Stimulated activated CD8-positive, alpha-beta memory T cell treated with anti-CD3 and anti-CD28 coated beads, Interleukin-7, amount 100 ng/mL, for 1 hour (primary cell): ENCODE data around the gene PTPN12.
A peak's percentile ranks its signal among the peaks of the same experiment; 100 is the strongest.
"Not testable (repeated sequence)": the region's sequence is repeated elsewhere in the genome, so short reads cannot be mapped to it uniquely, and the experiment has no call there.

Source experiments
- DNase-seq, 2 donors: peaks; one replicate each; pipeline ENCODE4 v3.0.0-alpha.2; 2020; ENCODE audit warnings: low read depth in 2 of 2

Gene PTPN12

GRCh38 chr7:77537136-77537777 is at the start of gene PTPN12:
TSS of gene PTPN12 (plus strand) at chr7:77537295. CDS start at chr7:77537547, 252 bp downstream.
- no peak for DNase-seq

DNA sequence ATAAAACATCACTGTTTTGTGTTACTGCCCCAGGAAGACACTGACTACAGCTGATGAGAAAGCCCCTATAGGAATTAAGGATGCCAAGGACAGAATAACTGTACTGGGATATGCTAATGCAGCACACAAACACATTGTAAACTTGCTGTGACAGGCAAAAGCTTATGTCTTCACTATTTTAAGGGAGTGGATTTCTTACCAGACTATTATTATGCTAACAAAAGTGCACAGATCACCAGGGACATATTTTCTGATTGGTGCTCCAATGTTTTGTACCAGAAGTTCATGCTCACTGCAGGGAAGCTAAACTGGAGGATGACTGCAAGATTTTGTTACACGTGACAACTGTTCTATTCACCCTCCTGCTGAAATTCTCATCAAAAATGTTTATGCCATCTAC is 48.1 kb upstream of the PTPN12 start:
- no peak for DNase-seq

GRCh38 chr7:77497079-77497478 is 40.0 kb upstream of the PTPN12 start:
- DNase-seq = no peak

DNA sequence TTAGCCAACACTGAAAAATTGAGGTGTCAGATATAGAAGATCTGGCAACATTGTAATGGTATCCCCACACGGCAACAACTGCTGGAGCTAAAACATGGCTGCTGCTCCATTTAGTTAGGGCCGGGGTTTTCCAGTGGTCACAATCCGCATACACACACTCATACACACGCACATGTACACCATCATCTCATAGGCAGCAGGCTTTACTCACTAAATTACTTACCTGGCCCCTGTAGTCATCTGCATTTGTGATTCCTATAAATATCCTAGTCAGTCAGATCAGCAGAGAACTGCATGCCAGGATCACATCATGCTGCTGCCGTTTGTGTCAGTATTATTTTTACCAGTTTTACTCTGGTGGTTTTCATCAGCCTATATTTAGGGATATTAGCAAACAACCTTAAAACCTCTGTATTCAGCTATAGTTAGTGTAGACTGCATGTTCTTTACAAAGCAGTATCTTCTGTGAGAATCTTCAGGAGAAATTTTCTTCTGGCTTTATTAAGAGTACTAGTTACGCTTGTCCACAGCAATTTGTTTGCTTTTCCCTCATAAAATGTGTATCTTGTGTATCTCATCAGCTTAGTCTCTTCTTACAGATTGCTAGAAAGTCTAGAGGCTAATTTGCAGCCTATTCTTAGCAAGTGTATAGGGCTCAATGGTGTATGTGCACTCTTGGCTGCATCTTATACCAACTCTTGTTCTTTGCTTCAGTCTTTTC is 38.3 kb upstream of the PTPN12 start:
- no peak for DNase-seq

- DNase-seq = no peak
Measured at GRCh38 chr7:77501192-77501515, 35.9 kb upstream of the PTPN12 start.

DNA sequence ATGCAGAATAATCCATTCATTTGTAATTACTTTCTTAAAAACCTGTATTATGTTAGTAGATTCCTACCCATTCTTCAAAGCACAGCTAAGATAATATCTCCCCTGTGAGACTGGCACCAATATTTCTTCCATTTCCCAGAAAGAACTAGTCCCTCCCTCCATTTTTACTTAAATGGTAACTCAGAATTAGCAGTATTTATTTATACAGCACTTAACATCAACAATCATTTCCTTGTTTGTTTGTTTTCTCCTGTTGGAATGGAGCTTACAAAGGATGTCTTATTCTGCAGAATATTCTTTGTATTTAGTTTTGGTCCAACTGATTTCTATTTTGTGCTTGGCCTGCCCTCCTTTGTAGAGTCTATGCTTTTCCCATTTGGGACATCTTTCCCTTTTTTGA is 32.1 kb upstream of the PTPN12 start:
- no peak for DNase-seq

DNA sequence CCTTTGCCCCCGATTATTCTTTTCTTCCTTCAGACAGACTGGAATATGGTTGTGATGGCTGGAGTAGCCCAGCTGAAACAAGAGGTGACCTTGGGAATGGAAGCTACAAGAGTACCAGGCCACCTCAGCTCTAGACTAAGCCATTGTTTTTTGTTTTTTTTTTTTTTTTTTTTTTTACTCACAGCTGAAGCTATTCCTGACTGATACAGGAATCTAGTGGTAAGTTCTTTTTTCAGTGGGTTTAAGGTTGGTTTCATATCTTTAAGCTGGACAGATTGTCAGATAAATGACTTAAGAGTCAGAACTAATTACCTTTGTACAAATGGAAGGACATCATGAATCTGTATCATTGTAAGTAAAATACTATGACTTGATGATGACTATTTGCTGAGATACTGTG is 30.2 kb upstream of the PTPN12 start:
- no peak for DNase-seq

- not testable (repeated sequence) for DNase-seq
Measured at GRCh38 chr7:77513002-77513670, 24.0 kb upstream of the PTPN12 start.

- DNase-seq = no peak
Measured at GRCh38 chr7:77516085-77516484, 21.0 kb upstream of the PTPN12 start.

- no peak for DNase-seq
Measured at GRCh38 chr7:77520261-77520660, 16.8 kb upstream of the PTPN12 start.

GRCh38 chr7:77521537-77521936 is 15.6 kb upstream of the PTPN12 start:
- DNase-seq = not testable (repeated sequence)

GRCh38 chr7:77524731-77525130 is 12.4 kb upstream of the PTPN12 start:
- no peak for DNase-seq

GRCh38 chr7:77525231-77525630 is 11.9 kb upstream of the PTPN12 start:
- DNase-seq = no peak

- no peak for DNase-seq
Measured at GRCh38 chr7:77528368-77528767, 8.7 kb upstream of the PTPN12 start.

GRCh38 chr7:77529279-77529678 is 7.8 kb upstream of the PTPN12 start:
- DNase-seq = no peak

DNA sequence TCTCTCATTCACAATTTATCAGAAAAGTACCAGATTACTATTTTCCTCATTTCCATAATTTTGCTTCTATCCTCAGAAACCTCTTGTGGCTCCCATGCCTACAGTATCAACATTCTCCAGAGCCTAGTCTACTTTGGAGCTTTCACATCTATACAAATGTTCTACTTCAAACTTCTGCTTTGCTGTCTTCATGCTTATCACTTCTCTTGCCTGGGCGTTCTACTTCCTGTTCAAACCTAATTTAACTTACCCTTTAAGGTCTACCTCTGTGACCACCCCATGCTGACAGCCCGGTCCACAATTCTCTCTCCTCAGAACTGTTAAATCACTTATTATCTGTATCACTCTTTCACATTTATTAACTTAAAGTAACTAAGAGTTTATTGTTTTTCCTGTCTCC is 6.1 kb upstream of the PTPN12 start:
- DNase-seq = no peak

- DNase-seq = no peak
Measured at GRCh38 chr7:77532247-77532646, 4.8 kb upstream of the PTPN12 start.

- DNase-seq = not testable (repeated sequence)
Measured at GRCh38 chr7:77532732-77533131, 4.4 kb upstream of the PTPN12 start.

- not testable (repeated sequence) for DNase-seq
Measured at GRCh38 chr7:77534046-77534445, 3.0 kb upstream of the PTPN12 start.

- DNase-seq = no peak
Measured at GRCh38 chr7:77536017-77536412, 1.1 kb upstream of the PTPN12 start.

DNA sequence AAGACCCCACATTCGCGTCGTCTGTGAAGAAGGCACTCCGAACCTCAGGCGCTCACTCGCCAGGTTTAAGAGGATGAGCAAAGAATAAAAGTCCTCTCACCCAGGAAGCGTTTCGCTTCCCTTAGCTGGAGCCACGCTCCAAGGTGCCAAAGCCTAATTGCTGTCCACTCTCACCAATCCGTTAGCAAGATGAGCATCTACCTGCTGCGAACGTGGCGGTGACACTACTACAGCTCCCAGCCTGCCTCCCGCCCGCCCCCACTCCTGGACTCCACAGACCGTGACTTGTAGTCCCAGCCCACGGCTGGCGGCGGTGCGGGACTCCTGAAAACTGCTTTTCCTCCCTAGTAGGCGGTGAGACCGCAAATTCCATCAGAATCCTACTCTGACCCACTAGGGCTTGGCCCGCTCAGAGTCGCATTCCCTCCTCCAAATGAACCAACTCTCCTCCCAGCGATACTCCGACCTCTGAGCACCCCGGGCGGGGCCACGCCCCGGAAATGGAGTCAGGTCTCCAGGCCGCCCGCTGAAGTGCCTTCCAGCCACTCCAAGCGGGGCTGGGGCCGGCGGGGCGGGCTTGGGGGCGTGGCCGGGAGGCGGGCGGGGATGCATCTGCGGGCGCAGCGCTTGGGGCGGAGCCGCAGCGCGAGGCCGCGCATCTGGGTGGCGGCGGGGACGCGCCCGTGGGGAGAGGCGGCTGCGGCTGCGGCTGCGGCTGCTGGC is 521 bp upstream of the PTPN12 start:
- peak; percentile 94 to 96 for DNase-seq

DNA sequence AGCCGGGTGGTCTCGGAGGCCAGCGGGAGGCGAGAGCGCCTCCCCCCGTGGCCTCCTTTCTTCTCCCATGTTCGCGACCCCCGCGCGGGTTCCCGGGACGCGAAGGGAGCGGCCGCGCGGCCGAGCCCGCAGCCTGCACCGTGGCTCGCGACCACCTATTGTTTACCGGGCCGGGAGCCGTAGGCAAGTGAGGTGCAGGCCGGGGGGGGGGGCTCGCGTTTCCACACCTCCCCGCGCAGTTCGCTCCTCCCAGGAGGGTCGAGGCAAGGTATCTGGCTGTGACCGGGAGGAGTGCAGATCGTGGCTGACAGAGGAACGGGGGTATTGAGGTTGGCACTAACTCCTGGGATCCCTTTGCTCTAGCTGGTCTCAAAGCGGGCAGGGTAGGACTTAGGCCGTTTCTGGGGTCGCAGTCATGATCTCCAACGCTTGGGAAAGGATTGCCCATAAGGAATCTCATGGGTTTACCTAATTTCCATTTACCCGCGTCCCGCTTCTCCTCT is 734 bp downstream of the PTPN12 start:
- no peak for DNase-seq
